HK-2 (cell line): Measurements from ENCODE around the gene SPHK2.
"Not testable (repeated sequence)": the region's sequence is repeated elsewhere in the genome, so short reads cannot be mapped to it uniquely, and the experiment has no call there.

Source experiments
- DNase-seq: peaks from one replicate; pipeline ENCODE4 v3.0.0-alpha.2; 2018; ENCODE audit not compliant: unreplicated experiment

Gene SPHK2, protein sequence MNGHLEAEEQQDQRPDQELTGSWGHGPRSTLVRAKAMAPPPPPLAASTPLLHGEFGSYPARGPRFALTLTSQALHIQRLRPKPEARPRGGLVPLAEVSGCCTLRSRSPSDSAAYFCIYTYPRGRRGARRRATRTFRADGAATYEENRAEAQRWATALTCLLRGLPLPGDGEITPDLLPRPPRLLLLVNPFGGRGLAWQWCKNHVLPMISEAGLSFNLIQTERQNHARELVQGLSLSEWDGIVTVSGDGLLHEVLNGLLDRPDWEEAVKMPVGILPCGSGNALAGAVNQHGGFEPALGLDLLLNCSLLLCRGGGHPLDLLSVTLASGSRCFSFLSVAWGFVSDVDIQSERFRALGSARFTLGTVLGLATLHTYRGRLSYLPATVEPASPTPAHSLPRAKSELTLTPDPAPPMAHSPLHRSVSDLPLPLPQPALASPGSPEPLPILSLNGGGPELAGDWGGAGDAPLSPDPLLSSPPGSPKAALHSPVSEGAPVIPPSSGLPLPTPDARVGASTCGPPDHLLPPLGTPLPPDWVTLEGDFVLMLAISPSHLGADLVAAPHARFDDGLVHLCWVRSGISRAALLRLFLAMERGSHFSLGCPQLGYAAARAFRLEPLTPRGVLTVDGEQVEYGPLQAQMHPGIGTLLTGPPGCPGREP

GRCh38 chr19:48618916-48619691, at the start of gene SPHK2, which contains the start of gene RPL18:
Gene SPHK2, plus strand, starts transcription at chr19:48619506. Its CDS starts 1,009 bp downstream, at chr19:48620515.
Gene RPL18, minus strand, starts transcription at chr19:48619178. Its CDS starts 35 bp downstream, at chr19:48619143.
- DNase-seq, result peak; percentile 98

DNA sequence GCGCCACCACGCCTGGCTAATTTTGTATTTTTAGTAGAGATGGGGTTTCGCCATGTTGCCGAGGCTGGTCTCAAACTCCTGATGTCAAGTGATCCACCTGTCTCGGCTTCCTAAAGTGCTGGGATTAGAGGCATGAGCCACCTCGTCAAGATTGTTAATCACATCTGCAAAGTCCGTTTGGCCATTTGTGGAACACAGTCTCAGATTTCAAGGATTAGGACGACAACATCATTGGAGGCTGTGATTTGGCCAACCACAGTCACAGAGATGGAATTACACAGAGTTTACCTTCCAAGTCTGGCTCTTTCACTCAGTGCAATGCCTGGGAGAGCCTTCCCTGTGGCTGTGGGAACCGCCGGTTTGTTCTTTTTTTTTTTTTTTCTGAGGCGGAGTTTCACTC, 49.5 kb upstream of the SPHK2 start:
- DNase-seq, result no peak

DNA sequence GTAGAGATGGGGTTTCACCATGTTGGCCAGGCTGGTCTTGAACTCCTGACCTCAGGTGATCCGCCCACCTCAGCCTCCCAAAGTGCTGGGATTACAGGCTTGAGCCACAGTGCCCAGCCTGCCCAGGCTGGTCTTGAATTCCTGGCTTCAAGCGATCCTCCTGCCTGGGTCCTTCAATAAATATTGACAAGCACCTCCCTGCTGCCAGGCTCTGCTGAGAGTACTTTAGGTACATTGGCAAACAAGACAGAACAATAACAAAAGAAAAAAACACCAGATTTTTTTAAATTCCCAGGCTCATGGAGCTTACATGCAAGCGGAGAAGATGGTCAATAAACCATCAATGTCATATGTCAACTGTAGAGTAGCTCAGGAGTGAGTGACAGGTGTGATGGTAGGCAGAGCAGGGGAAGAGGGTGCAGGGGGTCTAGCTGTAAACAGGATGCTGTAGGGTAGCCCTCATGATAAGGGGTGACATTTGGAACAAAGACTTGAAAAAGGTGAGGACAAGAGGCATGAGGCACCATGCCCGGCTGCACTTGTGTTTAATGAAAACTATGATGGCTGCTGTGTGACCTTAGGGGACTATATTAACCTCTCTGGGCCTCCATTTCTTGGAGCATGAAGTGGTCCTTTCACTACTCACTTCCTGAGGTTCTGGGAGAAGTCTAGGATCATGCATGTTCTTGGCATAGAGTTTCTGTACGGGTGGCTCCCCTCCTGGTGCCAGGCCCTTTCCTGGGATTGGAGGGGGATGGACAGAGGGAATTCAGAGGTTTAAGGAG, 47.7 kb upstream of the SPHK2 start:
- DNase-seq, result no peak

- DNase-seq, result no peak
Measured at GRCh38 chr19:48573163-48573505, 46.2 kb upstream of the SPHK2 start.

DNA sequence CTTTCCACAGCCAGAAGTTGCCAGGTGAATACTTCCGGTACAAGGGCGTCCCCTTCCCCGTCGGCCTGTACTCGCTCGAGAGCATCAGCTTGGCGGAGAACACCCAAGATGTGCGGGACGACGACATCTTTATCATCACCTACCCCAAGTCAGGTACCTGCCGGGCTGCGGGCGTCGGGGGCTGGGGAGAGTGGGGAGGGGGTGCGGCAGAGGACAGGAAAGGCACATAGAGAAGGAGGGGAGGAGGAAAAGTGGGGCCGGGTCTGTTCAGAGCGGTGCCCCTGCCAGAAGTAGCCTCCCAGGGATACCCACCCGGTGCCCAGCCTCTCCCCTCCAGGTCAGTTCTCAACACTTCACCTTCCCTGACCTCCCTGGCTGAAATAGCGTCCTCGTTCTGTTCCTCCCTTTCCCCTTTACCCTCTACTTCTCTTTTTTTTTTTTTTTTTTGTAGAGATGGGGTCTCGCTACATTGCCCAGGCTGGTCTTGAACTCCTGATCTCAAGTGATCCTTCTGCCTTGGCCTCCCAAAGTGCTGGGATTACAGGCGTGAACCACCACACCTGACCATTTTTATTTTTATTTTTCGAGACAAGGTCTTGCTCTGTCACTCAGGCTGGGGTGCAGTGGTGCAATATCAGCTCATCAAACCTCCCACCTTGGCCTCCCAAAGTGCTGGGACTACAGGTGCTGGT, 43.2 kb upstream of the SPHK2 start:
- DNase-seq, result no peak

DNA sequence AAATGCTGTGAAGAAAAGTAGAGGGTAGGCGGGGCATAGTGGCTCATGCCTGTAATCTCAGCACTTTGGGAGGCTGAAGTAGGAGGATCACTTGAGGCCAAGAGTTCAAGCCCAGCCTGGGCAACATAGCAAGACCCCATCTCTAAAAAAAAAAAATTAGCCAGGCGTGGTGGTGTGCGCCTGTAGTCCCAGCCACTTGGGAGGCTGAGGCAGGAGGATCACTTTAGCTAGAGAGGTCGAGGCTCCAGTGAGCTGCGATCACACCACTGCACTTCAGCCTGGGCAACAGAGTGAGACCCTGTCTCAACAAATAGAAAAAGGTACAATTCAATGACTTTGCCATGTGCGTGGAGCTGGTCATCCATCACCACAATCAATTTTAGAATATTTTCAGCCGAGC, 41.4 kb upstream of the SPHK2 start:
- not testable (repeated sequence) for DNase-seq

- DNase-seq, result no peak
Measured at GRCh38 chr19:48578891-48579290, 40.4 kb upstream of the SPHK2 start.

DNA sequence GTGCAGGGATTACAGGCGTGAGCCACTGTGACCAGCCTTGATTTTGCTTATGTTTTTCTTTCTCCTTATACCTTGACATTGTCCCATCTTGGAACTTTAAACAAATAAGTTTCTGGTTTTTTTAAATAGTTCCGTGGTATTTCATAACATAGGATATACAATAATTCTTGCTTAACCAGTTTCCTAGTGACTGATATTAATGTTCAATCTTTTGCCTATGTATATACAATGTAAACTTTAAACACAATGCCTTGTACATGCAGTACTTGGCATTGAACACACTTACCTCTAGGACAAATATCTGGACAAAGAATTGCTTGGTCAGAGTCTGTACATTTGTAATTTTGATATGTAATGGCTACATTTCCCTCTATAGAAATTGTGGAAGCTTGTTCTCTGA, 37.1 kb upstream of the SPHK2 start:
- DNase-seq, result no peak

GRCh38 chr19:48587387-48587786, 31.9 kb upstream of the SPHK2 start:
- no peak for DNase-seq

DNA sequence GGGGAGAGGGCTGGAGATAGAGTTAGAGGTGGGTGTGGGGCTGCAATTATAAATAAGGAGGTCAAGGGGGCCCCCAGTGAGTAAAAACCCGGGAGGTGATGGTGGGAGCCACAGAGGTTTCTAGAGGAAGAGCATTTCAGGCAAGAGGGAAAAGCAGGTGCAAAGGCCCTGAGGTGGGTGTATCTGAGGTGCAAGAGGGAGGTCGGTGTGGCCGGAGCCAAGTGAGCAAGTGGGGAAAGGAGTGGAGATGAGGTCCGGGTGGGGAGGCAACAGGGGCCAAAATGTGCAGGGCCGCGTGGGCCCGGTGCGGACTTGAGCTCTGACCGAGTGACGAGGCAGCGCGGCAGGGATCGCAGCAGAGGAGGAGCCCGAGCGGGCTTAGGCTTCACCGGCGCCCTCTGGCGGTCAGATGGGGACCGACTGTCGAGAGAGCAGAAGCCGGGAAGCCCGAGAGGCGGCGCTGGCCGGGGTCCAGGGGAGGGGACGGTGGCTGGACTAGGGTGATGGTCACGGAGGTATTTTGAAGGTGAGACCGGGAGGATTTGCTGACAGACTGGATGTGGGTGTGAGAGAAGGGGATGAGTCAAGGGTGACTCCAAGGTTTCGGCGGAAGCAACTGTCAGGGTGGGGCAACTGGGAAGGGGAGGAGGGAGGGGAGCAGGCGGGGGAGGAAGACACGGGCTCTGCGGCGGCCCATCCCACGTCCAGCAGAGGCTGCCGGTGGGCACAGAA, 30.5 kb upstream of the SPHK2 start:
- DNase-seq, result peak; percentile 98

GRCh38 chr19:48591021-48591420, 28.3 kb upstream of the SPHK2 start:
- no peak for DNase-seq

GRCh38 chr19:48595171-48595570, 24.1 kb upstream of the SPHK2 start:
- no peak for DNase-seq

GRCh38 chr19:48595833-48596232, 23.5 kb upstream of the SPHK2 start:
- DNase-seq, result no peak

DNA sequence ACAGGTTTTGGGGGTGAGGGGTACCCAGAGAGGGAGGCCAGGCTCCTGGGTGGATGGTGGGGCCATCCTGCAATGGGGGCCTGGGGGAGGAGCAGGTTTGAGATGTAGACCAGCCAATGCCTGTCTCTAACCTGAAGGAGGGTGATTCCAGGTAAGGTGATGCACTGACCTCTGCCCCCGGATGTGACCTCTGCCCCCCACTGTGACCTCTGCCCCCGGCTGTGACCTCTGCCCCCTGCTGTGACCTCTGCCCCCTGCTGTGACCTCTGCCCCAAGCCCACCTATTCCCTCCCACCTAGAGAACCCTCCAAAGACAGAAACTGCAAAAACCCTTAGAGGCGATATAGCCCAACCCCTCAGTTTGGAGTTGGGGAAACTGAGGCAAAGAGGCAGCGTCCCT, 23.1 kb upstream of the SPHK2 start:
- DNase-seq, result no peak

GRCh38 chr19:48596679-48597465, 22.4 kb upstream of the SPHK2 start:
- no peak for DNase-seq

GRCh38 chr19:48598996-48599700, 20.2 kb upstream of the SPHK2 start:
- no peak for DNase-seq

- no peak for DNase-seq
Measured at GRCh38 chr19:48600679-48601417, 18.5 kb upstream of the SPHK2 start.

- DNase-seq, result no peak
Measured at GRCh38 chr19:48603001-48603400, 16.3 kb upstream of the SPHK2 start.
